DND-41 (cell line): Measurements from ENCODE around the gene ELN.

Experiments used
- EZH2 ChIP-seq: IDR thresholded peaks from 3 replicates; pipeline ENCODE4 v1.6.1; 2012; ENCODE audit warnings: borderline replicate concordance, low read depth, mild to moderate bottlenecking, moderate library complexity, low read length, inconsistent platforms; ENCODE audit not compliant: severe bottlenecking
- TF ChIP-seq, protein P1 (sequence below): IDR thresholded peaks from 2 replicates; pipeline ENCODE4 v1.5.1; 2012; ENCODE audit warnings: borderline replicate concordance, low read length, moderate library complexity, mild to moderate bottlenecking; ENCODE audit not compliant: poor library complexity, severe bottlenecking; ENCODE audit errors: extremely low read depth

DNA sequence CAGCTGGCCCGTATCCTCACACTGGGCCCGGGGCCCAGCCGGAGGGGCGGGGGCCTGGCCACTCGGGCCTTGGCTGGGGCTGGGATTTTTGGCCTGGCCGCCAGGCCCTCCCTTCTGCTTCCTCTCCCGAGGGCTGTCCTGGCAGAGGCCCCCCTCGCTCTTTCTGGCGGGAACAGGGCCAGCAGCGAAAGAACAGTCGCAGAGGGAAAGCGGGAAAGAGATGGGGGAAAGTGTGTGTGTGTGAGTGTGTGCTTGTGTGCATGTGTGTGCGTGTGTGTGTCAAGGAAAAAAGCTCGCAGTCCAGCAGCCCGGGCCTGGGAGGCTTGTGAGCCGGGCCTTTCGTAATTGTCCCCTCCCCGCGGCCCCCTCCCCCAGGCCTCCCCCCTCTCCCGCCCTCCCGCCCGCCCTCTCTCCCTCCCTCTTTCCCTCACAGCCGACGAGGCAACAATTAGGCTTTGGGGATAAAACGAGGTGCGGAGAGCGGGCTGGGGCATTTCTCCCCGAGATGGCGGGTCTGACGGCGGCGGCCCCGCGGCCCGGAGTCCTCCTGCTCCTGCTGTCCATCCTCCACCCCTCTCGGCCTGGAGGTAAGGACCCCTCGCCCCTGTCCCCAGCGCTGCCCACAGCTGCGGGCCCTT lies at the start of gene ELN:
- no peak for TF ChIP-seq EZH2
- TF ChIP-seq, protein P1, sequence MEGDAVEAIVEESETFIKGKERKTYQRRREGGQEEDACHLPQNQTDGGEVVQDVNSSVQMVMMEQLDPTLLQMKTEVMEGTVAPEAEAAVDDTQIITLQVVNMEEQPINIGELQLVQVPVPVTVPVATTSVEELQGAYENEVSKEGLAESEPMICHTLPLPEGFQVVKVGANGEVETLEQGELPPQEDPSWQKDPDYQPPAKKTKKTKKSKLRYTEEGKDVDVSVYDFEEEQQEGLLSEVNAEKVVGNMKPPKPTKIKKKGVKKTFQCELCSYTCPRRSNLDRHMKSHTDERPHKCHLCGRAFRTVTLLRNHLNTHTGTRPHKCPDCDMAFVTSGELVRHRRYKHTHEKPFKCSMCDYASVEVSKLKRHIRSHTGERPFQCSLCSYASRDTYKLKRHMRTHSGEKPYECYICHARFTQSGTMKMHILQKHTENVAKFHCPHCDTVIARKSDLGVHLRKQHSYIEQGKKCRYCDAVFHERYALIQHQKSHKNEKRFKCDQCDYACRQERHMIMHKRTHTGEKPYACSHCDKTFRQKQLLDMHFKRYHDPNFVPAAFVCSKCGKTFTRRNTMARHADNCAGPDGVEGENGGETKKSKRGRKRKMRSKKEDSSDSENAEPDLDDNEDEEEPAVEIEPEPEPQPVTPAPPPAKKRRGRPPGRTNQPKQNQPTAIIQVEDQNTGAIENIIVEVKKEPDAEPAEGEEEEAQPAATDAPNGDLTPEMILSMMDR: no peak
